Ishikawa (cell line): Measurements from ENCODE around the gene NOS1AP.
A peak's percentile ranks its signal among the peaks of the same experiment; 100 is the strongest.

Experiments
- CEBPB ChIP-seq: IDR thresholded peaks from 2 replicates; pipeline ENCODE4 v1.6.1; 2012
- CREB1 ChIP-seq: IDR thresholded peaks from 2 replicates; pipeline ENCODE4 v1.6.1; 2012; ENCODE audit warnings: low read depth
- EGR1 ChIP-seq: IDR thresholded peaks from 2 replicates; pipeline ENCODE4 v1.6.1; 2012
- EP300 ChIP-seq: IDR thresholded peaks from 2 replicates; pipeline ENCODE4 v1.6.1; 2012; ENCODE audit warnings: borderline replicate concordance
- FOXM1 ChIP-seq: IDR thresholded peaks from 2 replicates; pipeline ENCODE4 v1.6.1; 2012; ENCODE audit warnings: low read depth, borderline replicate concordance
- NFIC ChIP-seq: IDR thresholded peaks from 2 replicates; pipeline ENCODE4 v1.6.1; 2012
- RAD21 ChIP-seq: IDR thresholded peaks from 2 replicates; pipeline ENCODE4 v1.6.1; 2012; ENCODE audit warnings: low read depth
- TAF1 ChIP-seq: IDR thresholded peaks from 2 replicates; pipeline ENCODE4 v1.6.1; 2012; ENCODE audit warnings: low read depth, mild to moderate bottlenecking
- TCF12 ChIP-seq: IDR thresholded peaks from 2 replicates; pipeline ENCODE4 v1.6.1; 2012; ENCODE audit warnings: low read depth
- TEAD4 ChIP-seq: IDR thresholded peaks from 2 replicates; pipeline ENCODE4 v1.6.1; 2012
- YY1 ChIP-seq: IDR thresholded peaks from 2 replicates; pipeline ENCODE4 v1.6.1; 2012; ENCODE audit warnings: low read depth
- ZBTB7A ChIP-seq: IDR thresholded peaks from 2 replicates; pipeline ENCODE4 v1.6.1; 2012; ENCODE audit warnings: low read depth
- TF ChIP-seq, protein P1 (sequence below): IDR thresholded peaks from 2 replicates; pipeline ENCODE4 v1.6.1; 2012; ENCODE audit warnings: low read depth, mild to moderate bottlenecking
- TF ChIP-seq, protein P2 (sequence below): IDR thresholded peaks from 2 replicates; pipeline ENCODE4 v1.6.1; 2012
- TF ChIP-seq, protein P3 (sequence below): IDR thresholded peaks from 2 replicates; pipeline ENCODE4 v1.6.1; 2012

NOS1AP gene

DNA sequence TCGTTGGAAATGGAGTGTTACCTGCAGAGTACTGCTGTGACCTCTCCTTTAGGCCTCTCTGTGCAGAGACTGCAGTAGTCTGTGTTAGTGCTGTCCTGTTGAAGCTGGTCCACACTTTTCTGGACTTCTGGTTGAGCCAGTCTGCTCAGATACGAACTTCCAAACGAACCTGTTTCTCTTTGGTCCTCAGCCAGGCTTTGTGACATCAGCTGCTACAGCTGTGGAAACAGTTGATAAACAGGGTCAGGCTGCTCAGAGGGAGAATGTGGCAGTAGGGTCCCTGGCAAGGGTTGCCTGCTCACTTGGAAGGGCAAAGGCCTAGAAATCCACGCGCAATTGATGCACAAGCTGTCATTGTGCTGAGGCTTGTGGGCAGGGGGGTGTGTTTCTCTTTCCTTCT is 98.8 kb downstream of the NOS1AP start:
- TF ChIP-seq YY1 (no peak), ZBTB7A (no peak), NFIC (peak; percentile 63)

GRCh38 chr1:162169031-162169790 is 99.7 kb downstream of the NOS1AP start:
- TF ChIP-seq EP300, result peak; percentile 23; the same call in 1 of the 2 replicates
- TF ChIP-seq, protein P1, sequence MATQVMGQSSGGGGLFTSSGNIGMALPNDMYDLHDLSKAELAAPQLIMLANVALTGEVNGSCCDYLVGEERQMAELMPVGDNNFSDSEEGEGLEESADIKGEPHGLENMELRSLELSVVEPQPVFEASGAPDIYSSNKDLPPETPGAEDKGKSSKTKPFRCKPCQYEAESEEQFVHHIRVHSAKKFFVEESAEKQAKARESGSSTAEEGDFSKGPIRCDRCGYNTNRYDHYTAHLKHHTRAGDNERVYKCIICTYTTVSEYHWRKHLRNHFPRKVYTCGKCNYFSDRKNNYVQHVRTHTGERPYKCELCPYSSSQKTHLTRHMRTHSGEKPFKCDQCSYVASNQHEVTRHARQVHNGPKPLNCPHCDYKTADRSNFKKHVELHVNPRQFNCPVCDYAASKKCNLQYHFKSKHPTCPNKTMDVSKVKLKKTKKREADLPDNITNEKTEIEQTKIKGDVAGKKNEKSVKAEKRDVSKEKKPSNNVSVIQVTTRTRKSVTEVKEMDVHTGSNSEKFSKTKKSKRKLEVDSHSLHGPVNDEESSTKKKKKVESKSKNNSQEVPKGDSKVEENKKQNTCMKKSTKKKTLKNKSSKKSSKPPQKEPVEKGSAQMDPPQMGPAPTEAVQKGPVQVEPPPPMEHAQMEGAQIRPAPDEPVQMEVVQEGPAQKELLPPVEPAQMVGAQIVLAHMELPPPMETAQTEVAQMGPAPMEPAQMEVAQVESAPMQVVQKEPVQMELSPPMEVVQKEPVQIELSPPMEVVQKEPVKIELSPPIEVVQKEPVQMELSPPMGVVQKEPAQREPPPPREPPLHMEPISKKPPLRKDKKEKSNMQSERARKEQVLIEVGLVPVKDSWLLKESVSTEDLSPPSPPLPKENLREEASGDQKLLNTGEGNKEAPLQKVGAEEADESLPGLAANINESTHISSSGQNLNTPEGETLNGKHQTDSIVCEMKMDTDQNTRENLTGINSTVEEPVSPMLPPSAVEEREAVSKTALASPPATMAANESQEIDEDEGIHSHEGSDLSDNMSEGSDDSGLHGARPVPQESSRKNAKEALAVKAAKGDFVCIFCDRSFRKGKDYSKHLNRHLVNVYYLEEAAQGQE, result no peak

DNA sequence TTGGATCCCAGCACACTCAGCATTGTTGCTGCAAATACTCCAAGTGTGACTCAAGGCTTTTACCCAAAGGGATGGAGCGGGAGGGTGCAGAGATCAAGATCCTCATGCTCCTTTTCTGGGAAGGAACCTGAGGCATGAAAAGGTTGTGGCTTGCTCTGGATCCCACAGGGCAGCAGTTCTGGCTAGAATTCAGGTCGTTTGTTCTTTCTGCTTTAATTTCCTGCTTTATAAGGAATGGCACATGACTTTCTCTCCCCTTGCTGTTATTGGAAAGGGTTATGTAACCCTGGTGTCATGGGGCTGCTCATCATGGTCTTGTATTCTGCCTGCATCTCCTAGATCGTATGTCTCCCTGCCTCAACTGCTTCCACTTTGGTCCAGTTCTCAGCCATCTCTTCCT is 101.6 kb downstream of the NOS1AP start:
- TF ChIP-seq EGR1 (no peak), EP300 (no peak), CREB1 (no peak), CEBPB (no peak), TCF12 (no peak), FOXM1 (no peak)
- TF ChIP-seq, protein P1, result no peak
- TF ChIP-seq, protein P2, sequence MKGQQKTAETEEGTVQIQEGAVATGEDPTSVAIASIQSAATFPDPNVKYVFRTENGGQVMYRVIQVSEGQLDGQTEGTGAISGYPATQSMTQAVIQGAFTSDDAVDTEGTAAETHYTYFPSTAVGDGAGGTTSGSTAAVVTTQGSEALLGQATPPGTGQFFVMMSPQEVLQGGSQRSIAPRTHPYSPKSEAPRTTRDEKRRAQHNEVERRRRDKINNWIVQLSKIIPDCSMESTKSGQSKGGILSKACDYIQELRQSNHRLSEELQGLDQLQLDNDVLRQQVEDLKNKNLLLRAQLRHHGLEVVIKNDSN, result no peak

- TF ChIP-seq EP300 (no peak), NFIC (no peak), RAD21 (no peak), EGR1 (no peak), CEBPB (no peak), FOXM1 (no peak), TEAD4 (no peak), YY1 (no peak), TCF12 (no peak), TAF1 (no peak), CREB1 (no peak), ZBTB7A (no peak)
- TF ChIP-seq, protein P1, result no peak
- TF ChIP-seq, protein P2, result no peak
- TF ChIP-seq, protein P3, sequence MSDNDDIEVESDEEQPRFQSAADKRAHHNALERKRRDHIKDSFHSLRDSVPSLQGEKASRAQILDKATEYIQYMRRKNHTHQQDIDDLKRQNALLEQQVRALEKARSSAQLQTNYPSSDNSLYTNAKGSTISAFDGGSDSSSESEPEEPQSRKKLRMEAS, result no peak
Observed at GRCh38 chr1:162172311-162173102, 103.0 kb downstream of the NOS1AP start.
